Chondrocyte (in vitro differentiated cells): ENCODE results near the gene MTAP. TPM values are rescaled to one million over a fixed set of nuclear protein-coding genes. Genes with fewer than 3 reads are reported as not detected.

ENCODE experiments used
- DNase-seq: peaks from one replicate; pipeline ENCODE4 v3.0.0; 2021; ENCODE audit warnings: mixed read lengths, low spot score
- H3K27ac Mint-ChIP-seq: one replicate; pipeline ENCODE4 v1.8.0; 2021; ENCODE audit warnings: mild to moderate bottlenecking, moderate library complexity, mixed read lengths; ENCODE audit not compliant: unreplicated experiment
- H3K27me3 Mint-ChIP-seq: 2 replicates; pipeline ENCODE4 v1.8.0; 2021; ENCODE audit warnings: low read depth, mixed read lengths
- H3K36me3 Mint-ChIP-seq: 2 replicates; pipeline ENCODE4 v1.8.0; 2021; ENCODE audit warnings: low read depth, mixed read lengths
- H3K4me1 Mint-ChIP-seq: 2 replicates; pipeline ENCODE4 v1.8.0; 2021; ENCODE audit warnings: low read depth, mild to moderate bottlenecking, mixed read lengths
- H3K4me3 Mint-ChIP-seq: one replicate; pipeline ENCODE4 v1.8.0; 2021; ENCODE audit warnings: mild to moderate bottlenecking, moderate library complexity, mixed read lengths; ENCODE audit not compliant: unreplicated experiment
- H3K9me3 Mint-ChIP-seq: 2 replicates; pipeline ENCODE4 v1.8.0; 2021; ENCODE audit warnings: low read depth, mixed read lengths
- total RNA-seq: library from RNA; stranded (reverse); gene quantifications from 3 replicates; pipeline ENCODE4 v1.2.1, GENCODE V29; 2021
- TF ChIP-seq, protein P1 (sequence below): fragments of 200-600 bp; sonication (generic); IDR thresholded peaks from 2 replicates; pipeline ENCODE4 v1.5.0; 2021; ENCODE audit warnings: antibody characterized with exemption, mild to moderate bottlenecking, moderate library complexity

The MTAP gene
- total RNA-seq, 1 donor from 2014 or later = 33.7 TPM

DNA sequence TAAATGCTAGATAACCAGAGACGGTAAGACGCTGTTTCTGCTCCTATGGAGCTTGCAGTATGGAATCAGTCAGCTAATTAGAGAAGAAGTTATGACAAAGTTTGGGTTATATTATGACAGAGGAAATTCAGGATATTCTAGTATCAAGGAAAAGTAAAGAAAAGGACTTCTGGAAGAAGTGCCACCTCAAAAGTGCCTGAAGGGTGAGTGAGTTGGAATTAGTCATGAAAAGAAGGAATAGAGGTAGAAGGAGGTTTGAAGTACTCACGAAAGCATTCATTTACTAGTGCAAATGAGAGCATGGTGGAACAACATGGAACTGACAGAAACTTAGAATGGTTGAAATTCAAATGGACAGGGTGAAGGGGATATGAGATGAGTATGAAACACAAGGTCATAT, 40.4 kb upstream of the MTAP start:
- Mint-ChIP-seq H3K27ac (no peak overlapping the region), H3K36me3 (peaks cover 1% of the 10 kb centered on the region), H3K9me3 (no peaks in the 10 kb centered on the region), H3K4me3 (no peak overlapping the region), H3K4me1 (no peaks in the 10 kb centered on the region), H3K27me3 (peaks cover 37% of the 10 kb centered on the region)
- DNase-seq = no peak
- TF ChIP-seq, protein P1, sequence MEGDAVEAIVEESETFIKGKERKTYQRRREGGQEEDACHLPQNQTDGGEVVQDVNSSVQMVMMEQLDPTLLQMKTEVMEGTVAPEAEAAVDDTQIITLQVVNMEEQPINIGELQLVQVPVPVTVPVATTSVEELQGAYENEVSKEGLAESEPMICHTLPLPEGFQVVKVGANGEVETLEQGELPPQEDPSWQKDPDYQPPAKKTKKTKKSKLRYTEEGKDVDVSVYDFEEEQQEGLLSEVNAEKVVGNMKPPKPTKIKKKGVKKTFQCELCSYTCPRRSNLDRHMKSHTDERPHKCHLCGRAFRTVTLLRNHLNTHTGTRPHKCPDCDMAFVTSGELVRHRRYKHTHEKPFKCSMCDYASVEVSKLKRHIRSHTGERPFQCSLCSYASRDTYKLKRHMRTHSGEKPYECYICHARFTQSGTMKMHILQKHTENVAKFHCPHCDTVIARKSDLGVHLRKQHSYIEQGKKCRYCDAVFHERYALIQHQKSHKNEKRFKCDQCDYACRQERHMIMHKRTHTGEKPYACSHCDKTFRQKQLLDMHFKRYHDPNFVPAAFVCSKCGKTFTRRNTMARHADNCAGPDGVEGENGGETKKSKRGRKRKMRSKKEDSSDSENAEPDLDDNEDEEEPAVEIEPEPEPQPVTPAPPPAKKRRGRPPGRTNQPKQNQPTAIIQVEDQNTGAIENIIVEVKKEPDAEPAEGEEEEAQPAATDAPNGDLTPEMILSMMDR = no peak

DNA sequence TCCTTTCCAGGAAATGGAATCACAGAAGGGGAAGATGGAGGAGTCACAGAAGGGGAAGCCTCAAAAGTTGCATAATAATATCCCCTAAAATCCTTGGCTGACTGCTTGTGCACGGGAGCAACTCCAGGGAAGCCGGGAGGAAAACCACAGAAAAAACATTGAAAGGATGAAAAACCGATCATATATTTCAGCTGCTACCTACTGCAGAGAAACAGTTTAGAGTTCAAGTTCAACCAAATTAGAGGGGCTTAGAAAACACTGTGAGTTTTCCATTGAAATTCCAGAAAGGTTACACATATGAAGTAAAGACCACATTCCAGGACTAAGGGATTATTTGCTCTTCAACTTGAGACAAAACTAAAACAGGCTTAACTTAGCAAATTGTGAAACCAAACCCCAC, 37.6 kb upstream of the MTAP start:
- Mint-ChIP-seq H3K36me3 (peaks cover 1% of the 10 kb centered on the region), H3K9me3 (no peaks in the 10 kb centered on the region), H3K4me1 (no peaks in the 10 kb centered on the region), H3K27me3 (peaks cover 20% of the 10 kb centered on the region), H3K4me3 (no peak overlapping the region), H3K27ac (no peak overlapping the region)
- DNase-seq = no peak
- TF ChIP-seq, protein P1 = no peak

DNA sequence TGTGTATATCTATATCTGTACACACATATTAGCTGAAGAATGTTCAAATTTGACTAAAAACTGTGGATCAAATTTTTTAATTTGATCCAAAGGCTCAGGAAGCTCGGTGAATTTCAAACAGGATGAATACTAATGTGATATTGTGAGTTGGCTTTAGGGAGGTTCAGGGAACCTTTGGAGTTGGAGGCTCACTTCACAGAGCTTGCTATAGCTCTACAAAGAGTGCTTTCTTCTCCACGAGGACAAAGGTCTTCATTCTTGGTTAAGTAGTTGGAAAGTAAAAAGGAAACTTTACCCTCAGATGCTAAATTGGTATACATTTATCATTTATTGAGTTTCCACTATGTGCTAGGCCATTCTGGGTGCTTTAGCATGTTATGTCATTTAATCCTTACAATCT, 36.3 kb upstream of the MTAP start:
- TF ChIP-seq, protein P1 = no peak
- Mint-ChIP-seq H3K27ac (no peak overlapping the region), H3K36me3 (peaks cover 1% of the 10 kb centered on the region), H3K9me3 (no peaks in the 10 kb centered on the region), H3K4me3 (no peak overlapping the region), H3K4me1 (no peaks in the 10 kb centered on the region), H3K27me3 (peaks cover 15% of the 10 kb centered on the region)
- DNase-seq = no peak

DNA sequence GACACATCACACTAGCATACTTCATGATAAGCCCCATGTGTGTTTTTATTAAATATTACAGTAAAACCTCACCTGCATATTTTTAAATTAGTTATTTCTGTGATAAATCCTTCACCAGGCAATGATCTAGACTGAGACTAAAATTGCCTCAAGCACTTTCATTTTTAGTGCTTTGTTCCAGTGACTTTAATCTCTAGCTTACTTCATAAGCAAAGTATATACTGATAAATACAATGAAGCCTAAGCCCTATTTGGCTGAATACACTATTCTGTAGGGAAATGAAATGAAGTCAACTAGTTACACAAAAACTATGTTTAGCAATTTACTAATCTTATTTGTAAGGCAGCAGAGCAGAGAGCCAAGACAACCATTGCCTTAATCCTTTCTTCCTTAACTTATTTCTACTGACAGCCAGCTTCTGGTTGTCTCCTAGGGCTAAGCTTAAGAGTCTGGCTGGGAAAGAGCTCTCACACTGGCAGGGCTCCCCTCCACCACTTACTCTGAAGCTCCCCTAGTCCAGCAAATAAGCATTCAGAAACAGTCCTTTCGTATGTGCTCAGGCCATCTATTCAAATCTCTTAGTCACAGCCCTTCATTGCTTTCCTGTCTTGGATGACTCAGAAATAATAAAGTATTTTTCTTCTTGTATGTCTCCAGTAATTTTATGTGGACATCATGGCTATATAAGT, 31.4 kb upstream of the MTAP start:
- TF ChIP-seq, protein P1 = no peak
- no peak overlapping the region for H3K27ac Mint-ChIP-seq

DNA sequence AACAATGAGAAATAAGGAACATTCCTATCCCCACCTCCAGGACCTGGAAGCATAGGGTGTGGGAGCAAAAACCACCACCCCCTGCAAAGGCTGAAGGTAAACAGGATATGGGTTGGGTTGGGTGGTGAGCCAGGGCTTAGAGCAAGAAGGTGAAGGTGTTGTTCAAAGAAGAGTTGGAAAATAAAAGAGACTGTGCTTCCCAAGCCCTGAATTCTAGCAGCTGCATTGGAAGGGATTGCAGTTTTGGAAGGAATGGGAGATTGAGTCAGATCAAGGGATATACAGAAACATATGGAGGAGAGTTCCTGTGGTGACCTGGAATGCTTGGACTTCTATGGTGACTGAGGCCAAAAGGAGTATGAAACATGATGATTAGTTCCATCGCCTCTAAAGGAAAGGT, 24.7 kb upstream of the MTAP start:
- H3K27ac Mint-ChIP-seq = no peak overlapping the region
- DNase-seq = no peak

More for the DNA sequence above, 31.4 kb upstream of the MTAP start:
- no peaks in the 10 kb centered on the region for H3K27me3 Mint-ChIP-seq
- no peaks in the 10 kb centered on the region for H3K4me1 Mint-ChIP-seq
- no peak overlapping the region for H3K4me3 Mint-ChIP-seq
- no peaks in the 10 kb centered on the region for H3K9me3 Mint-ChIP-seq
- H3K36me3 Mint-ChIP-seq = no peaks in the 10 kb centered on the region
- DNase-seq = no peak

More for the DNA sequence above, 24.7 kb upstream of the MTAP start:
- no peak overlapping the region for H3K4me3 Mint-ChIP-seq
- H3K4me1 Mint-ChIP-seq = no peaks in the 10 kb centered on the region
- no peaks in the 10 kb centered on the region for H3K9me3 Mint-ChIP-seq
- TF ChIP-seq, protein P1 = no peak
- H3K36me3 Mint-ChIP-seq = no peaks in the 10 kb centered on the region
- H3K27me3 Mint-ChIP-seq = peaks cover 7% of the 10 kb centered on the region
